BLaER1 (cell line): ENCODE measurements around the gene RBM4.
A peak's percentile ranks its signal among the peaks of the same experiment; 100 is the strongest.

ENCODE experiments used
- H3K27ac ChIP-seq: shearing (Covaris generic); formaldehyde crosslinking; 2 replicates; pipeline ENCODE4 v1.8.1; 2022
- H3K27me3 ChIP-seq: shearing (Covaris generic); formaldehyde crosslinking; 2 replicates; pipeline ENCODE4 v1.8.1; 2022
- H3K36me3 ChIP-seq: shearing (Covaris generic); formaldehyde crosslinking; 2 replicates; pipeline ENCODE4 v1.8.1; 2022
- H3K4me1 ChIP-seq: shearing (Covaris generic); formaldehyde crosslinking; 2 replicates; pipeline ENCODE4 v1.8.1; 2022
- H3K4me2 ChIP-seq: shearing (Covaris generic); formaldehyde crosslinking; 2 replicates; pipeline ENCODE4 v1.8.1; 2022
- H3K4me3 ChIP-seq: shearing (Covaris generic); formaldehyde crosslinking; 2 replicates; pipeline ENCODE4 v1.8.1; 2022
- H3K9ac ChIP-seq: shearing (Covaris generic); formaldehyde crosslinking; 2 replicates; pipeline ENCODE4 v1.8.1; 2022
- H3K9me3 ChIP-seq: shearing (Covaris generic); formaldehyde crosslinking; 2 replicates; pipeline ENCODE4 v1.8.1; 2022
- H4K20me1 ChIP-seq: shearing (Covaris generic); formaldehyde crosslinking; 2 replicates; pipeline ENCODE4 v1.8.1; 2022
- Cebpa-rat ChIP-seq: shearing (Covaris generic); IDR thresholded peaks from 2 replicates; pipeline ENCODE4 v1.8.1; 2022

RBM4 gene

GRCh38 chr11:66676931-66677598 is 38.6 kb downstream of the RBM4 start:
- H3K27ac ChIP-seq: peak overlapping the region; percentile 91
- H4K20me1 ChIP-seq: peaks cover 49% of the 10 kb centered on the region
- TF ChIP-seq Cebpa-rat: no peak
- H3K4me3 ChIP-seq: peak overlapping the region; percentile 72
- H3K27me3 ChIP-seq: no peaks in the 10 kb centered on the region
- H3K36me3 ChIP-seq: peaks cover 17% of the 10 kb centered on the region; the same call in 1 of the 2 replicates
- H3K9me3 ChIP-seq: peaks cover 8% of the 10 kb centered on the region; the same call in 1 of the 2 replicates
- H3K9ac ChIP-seq: peak overlapping the region; percentile 86
- H3K4me2 ChIP-seq: peak overlapping the region; percentile 98
- peaks cover 61% of the 10 kb centered on the region for H3K4me1 ChIP-seq

- H3K9ac ChIP-seq: peak within 1 kb of the TSS; percentile 86
- H3K9me3 ChIP-seq: peaks cover 8% of the 10 kb centered on the region; the same call in 1 of the 2 replicates
- peak within 1 kb of the TSS; percentile 91 for H3K27ac ChIP-seq
- peak within 1 kb of the TSS; percentile 72 for H3K4me3 ChIP-seq
- H3K4me2 ChIP-seq: peak within 1 kb of the TSS; percentile 98
- peaks cover 42% of the 10 kb centered on the region for H4K20me1 ChIP-seq
- peaks cover 54% of the 10 kb centered on the region for H3K4me1 ChIP-seq
- no peaks in the 10 kb centered on the region for H3K27me3 ChIP-seq
- peaks cover 16% of the 10 kb centered on the region; the same call in 1 of the 2 replicates for H3K36me3 ChIP-seq
- TF ChIP-seq Cebpa-rat: no peak
Measured at GRCh38 chr11:66677599-66678375, 39.3 kb downstream of the RBM4 start, which contains the start of gene RBM4B. Gene RBM4B, minus strand, starts transcription at chr11:66677887. Its CDS starts 808 bp downstream, at chr11:66677079.

GRCh38 chr11:66680966-66681645 is 42.6 kb downstream of the RBM4 start:
- Histone ChIP-seq H4K20me1 (peaks cover 9% of the 10 kb centered on the region; the same call in 1 of the 2 replicates), H3K9me3 (peaks cover 8% of the 10 kb centered on the region; the same call in 1 of the 2 replicates), H3K36me3 (peaks cover 32% of the 10 kb centered on the region), H3K4me2 (peak overlapping the region; percentile 24; the same call in 1 of the 2 replicates), H3K27me3 (no peaks in the 10 kb centered on the region), H3K4me3 (no peak overlapping the region), H3K27ac (no peak overlapping the region), H3K9ac (no peak overlapping the region), H3K4me1 (peaks cover 23% of the 10 kb centered on the region)
- no peak for TF ChIP-seq Cebpa-rat

GRCh38 chr11:66683877-66684276 is 45.4 kb downstream of the RBM4 start:
- TF ChIP-seq Cebpa-rat: no peak
- no peak overlapping the region for H3K4me2 ChIP-seq
- peaks cover 56% of the 10 kb centered on the region for H3K36me3 ChIP-seq
- peaks cover 12% of the 10 kb centered on the region for H3K4me1 ChIP-seq
- H3K9me3 ChIP-seq: peaks cover 8% of the 10 kb centered on the region; the same call in 1 of the 2 replicates
- no peaks in the 10 kb centered on the region for H3K27me3 ChIP-seq
- no peak overlapping the region for H3K4me3 ChIP-seq
- H3K27ac ChIP-seq: no peak overlapping the region
- H3K9ac ChIP-seq: no peak overlapping the region
- no peaks in the 10 kb centered on the region for H4K20me1 ChIP-seq

- Histone ChIP-seq H3K27me3 (no peaks in the 10 kb centered on the region), H3K4me3 (no peak overlapping the region), H3K27ac (no peak overlapping the region), H3K9me3 (peaks cover 8% of the 10 kb centered on the region; the same call in 1 of the 2 replicates), H3K4me1 (peaks cover 12% of the 10 kb centered on the region), H3K36me3 (peaks cover 64% of the 10 kb centered on the region), H3K9ac (no peak overlapping the region), H3K4me2 (no peak overlapping the region), H4K20me1 (no peaks in the 10 kb centered on the region)
- no peak for TF ChIP-seq Cebpa-rat
Measured at GRCh38 chr11:66684635-66685034, 46.1 kb downstream of the RBM4 start.

GRCh38 chr11:66685276-66686099 is 47.0 kb downstream of the RBM4 start:
- no peak for TF ChIP-seq Cebpa-rat
- H3K27ac ChIP-seq: no peak overlapping the region

GRCh38 chr11:66686100-66686785 is 47.7 kb downstream of the RBM4 start:
- Histone ChIP-seq H3K36me3 (peaks cover 80% of the 10 kb centered on the region), H4K20me1 (no peaks in the 10 kb centered on the region), H3K27ac (no peak overlapping the region), H3K9me3 (peaks cover 4% of the 10 kb centered on the region; the same call in 1 of the 2 replicates), H3K9ac (no peak overlapping the region), H3K27me3 (no peaks in the 10 kb centered on the region), H3K4me3 (no peak overlapping the region), H3K4me2 (no peak overlapping the region), H3K4me1 (no peaks in the 10 kb centered on the region)
- no peak for TF ChIP-seq Cebpa-rat

More at GRCh38 chr11:66685276-66686099, 47.0 kb downstream of the RBM4 start:
- H3K4me1 ChIP-seq: peaks cover 7% of the 10 kb centered on the region
- no peaks in the 10 kb centered on the region for H4K20me1 ChIP-seq
- peaks cover 72% of the 10 kb centered on the region for H3K36me3 ChIP-seq
- H3K4me3 ChIP-seq: no peak overlapping the region
- no peaks in the 10 kb centered on the region for H3K27me3 ChIP-seq
- H3K4me2 ChIP-seq: no peak overlapping the region
- H3K9ac ChIP-seq: no peak overlapping the region
- peaks cover 8% of the 10 kb centered on the region; the same call in 1 of the 2 replicates for H3K9me3 ChIP-seq

- H3K27me3 ChIP-seq: no peaks in the 10 kb centered on the region
- no peak for TF ChIP-seq Cebpa-rat
- no peak overlapping the region for H3K27ac ChIP-seq
- H4K20me1 ChIP-seq: no peaks in the 10 kb centered on the region
- H3K9me3 ChIP-seq: no peaks in the 10 kb centered on the region
- H3K4me1 ChIP-seq: no peaks in the 10 kb centered on the region
- no peak overlapping the region for H3K4me2 ChIP-seq
- H3K36me3 ChIP-seq: peaks cover 88% of the 10 kb centered on the region
- H3K4me3 ChIP-seq: no peak overlapping the region
- H3K9ac ChIP-seq: no peak overlapping the region
Measured at GRCh38 chr11:66686801-66687750, 48.6 kb downstream of the RBM4 start.
